Daoy (cell line): ENCODE measurements around the gene C1RL. TPM values are rescaled to one million over a fixed set of nuclear protein-coding genes. Genes with fewer than 3 reads are reported as not detected.

Experiments used
- DNase-seq: peaks from one replicate; pipeline ENCODE4 v3.0.0-alpha.2; 2015; ENCODE audit warnings: low read depth
- total RNA-seq: library from RNA; depleted of rRNA; stranded (reverse); fragments of >200 nt; shearing (Covaris generic); gene quantifications from 2 replicates; pipeline ENCODE4 v1.2.3, GENCODE V29; 2014

Gene C1RL
- total RNA-seq, 1 experiment from 2014 or later: 3.1 TPM

DNA sequence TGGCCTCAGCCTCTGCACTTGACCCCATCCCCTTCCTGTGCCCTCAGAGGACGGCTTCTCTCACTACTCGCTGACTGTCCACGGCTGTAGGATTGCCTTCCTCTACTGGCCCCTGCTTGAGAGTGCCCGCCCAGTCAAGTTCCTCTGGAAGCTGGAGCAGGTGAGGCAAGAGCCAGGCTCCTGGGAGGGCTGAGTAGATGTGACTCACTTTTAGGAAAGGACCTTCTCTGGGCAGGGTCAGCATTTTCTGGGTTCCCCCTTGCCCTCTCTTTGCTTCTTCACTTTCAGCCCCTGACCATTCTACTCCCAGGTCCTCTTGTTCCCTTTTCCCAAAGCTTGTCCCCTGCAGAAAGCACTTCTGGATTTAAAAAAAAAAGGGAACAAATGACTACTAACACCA lies 28.9 kb upstream of the C1RL start:
- DNase-seq: no peak

DNA sequence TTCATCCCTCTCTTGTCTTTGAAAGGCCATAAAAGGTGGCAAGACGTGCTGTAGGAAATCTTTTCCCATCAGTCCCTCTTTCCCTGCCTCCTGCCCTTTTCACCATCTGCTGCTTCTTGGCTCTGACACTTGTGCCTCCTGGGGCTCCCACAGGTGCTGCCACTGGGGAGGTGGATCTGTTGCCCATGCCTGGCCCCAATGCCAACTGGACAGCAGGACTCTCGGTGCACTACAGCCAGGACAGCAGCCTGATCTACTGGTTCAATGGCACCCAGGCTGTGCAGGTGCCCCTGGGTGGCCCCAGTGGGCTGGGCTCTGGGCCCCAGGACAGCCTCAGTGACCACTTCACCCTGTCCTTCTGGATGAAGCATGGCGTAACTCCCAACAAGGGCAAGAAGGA lies 27.7 kb upstream of the C1RL start:
- DNase-seq: no peak

DNA sequence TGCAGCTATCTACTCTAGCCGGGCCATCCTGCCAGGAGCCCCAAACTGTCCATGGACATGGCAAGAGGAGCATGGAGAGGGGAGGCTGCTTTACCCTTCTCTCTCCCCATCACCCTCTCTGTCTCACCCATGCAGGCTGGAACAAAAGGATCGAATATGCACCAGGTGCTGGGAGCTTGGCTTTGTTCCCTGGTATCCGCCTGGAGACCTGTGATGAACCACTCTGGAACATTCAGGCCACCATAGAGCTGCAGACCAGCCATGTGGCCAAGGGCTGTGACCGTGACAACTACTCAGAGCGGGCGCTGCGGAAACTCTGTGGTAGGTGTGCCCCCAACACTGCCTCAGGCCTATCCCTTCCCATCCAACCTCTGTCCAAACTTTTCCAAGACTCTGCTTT lies 27.1 kb upstream of the C1RL start:
- no peak for DNase-seq

DNA sequence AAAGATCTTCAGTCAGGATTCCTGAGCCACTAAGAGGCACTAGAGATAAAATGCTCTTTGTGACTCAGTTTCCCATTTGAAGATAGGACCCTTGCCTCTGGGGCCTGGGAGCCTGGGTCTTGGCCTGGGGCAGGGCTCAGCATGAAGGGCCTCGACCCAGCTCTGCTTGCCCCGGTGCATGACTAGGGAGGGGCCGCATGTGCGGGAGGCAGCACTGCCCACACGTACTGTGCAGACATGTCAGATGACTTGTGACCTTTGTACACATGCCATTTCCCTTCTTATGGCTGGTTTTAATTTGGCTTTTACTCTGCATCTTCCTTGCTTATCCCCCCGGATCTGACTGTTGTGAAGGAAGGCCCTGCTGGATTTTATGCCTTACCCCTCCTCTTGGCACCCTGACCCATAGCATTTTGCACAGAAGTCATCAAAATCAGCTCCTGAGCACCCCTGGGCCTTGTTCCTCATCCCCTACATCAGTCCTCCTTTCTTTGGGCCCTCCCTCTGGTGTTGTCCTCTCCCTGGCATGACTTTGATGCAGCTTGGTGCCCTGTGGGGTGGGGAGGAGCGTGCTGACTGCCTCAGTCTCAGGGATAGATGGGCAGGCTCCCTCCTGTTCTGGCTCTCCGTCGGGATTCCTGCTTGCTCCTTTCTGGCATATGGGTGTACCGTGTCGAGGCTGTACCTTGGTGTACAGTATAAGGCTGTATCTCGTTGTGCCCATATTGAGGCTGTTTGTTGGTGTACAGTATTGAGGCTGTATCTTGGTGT lies 25.6 kb upstream of the C1RL start:
- DNase-seq: no peak

DNA sequence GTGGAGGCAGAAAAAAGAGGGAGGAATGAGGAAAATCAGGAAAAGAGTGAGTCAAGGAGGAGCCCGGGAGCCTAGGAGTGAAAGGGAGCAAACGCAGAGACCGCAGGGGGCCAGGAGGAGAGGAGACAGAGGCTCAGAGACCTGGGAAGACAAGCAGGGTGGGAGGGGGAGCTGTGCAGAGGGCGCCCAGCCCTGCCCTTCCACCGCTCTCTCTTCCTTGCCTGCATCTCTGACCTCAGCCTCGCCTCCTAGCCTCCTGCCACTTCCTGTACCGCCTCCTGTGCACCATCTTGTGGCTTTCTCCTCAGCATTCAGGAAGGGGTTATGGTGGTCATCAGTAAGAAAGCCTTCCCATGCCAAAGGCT lies 22.5 kb upstream of the C1RL start:
- DNase-seq: peak; percentile 37

DNA sequence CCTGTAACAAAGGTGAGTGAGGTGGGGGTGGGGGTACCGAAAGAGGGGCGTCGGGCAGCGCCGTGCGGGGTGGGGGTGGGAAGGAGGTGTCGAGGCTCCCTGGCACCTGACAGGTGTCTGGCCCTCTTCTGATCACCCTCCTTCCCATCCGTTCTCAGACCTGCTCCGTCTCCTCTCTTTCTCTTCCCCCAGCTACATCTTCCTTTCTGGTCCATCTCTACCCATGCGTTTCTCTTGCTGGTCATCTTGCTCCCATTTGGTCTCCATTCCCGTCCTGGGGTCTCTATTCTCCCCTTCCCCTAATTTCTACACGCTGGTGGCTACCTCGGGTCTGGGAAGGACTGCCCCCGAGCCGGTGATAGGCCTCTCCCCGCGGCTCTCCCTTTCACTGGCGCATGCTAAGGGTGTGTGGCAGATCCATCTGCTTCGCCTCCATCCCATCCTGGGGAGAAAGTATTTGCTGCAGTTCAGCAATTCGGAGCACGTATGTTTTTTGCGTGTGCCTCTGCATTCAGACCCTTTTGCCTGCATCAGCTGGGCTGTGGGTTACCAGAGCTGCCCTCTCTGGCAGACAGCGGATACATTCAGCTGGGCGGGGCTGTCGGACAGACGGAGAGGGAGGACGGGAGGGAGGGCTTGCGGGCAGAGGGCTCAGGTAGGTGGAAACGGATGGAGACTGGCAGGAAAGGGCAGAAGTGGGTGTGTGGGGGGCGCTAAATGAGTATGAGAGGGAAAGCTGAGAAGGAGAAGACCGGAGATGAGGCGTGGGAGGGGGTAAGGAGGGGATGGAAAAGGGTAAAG lies 21.9 kb upstream of the C1RL start:
- DNase-seq: peak; percentile 66

DNA sequence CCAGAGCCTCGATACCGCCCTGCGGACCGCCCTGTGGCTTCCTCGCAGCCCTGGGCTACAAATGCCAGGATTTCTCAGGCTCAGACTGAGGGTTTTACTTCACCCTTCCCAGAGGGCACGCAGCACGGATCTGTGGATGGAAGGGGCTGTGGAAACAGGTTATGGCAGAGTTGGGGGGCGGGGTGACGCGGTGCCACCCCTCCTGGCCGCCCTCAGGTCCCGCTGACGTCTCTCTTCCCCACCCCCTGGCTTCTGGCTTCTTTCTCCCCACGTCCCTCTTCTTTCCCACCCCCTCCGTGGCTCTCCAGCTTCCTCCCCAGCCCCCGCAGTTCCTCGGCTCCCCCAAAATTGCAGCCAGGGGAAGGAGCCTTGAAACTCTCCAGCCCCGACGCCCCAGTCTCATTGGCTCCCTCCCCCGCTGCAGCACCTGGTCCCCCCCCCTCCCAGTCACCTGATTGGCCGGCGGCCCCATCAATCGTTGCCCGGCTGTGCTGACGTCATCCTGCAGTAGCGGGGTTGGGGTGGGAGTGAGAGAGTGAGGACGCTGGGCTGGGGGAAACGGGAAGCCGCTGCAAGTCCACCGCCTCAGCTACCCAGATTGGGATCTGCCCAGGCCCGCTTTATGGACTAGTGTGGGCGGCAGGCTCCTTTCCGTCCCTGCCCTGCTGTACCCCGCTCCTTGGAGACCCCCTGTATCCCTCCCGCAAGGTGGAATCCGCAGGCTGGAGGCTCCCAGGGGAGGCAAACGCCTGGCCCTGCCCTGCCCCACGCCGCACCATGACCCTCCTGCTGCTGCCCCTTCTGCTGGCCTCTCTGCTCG lies 21.1 kb upstream of the C1RL start, which contains the start of gene CLSTN3:
Gene CLSTN3 (plus strand): TSS at position 500 of the 820 bp plus-strand sequence. CDS start 278 bp downstream, at position 778.
- DNase-seq: peak; percentile 87

DNA sequence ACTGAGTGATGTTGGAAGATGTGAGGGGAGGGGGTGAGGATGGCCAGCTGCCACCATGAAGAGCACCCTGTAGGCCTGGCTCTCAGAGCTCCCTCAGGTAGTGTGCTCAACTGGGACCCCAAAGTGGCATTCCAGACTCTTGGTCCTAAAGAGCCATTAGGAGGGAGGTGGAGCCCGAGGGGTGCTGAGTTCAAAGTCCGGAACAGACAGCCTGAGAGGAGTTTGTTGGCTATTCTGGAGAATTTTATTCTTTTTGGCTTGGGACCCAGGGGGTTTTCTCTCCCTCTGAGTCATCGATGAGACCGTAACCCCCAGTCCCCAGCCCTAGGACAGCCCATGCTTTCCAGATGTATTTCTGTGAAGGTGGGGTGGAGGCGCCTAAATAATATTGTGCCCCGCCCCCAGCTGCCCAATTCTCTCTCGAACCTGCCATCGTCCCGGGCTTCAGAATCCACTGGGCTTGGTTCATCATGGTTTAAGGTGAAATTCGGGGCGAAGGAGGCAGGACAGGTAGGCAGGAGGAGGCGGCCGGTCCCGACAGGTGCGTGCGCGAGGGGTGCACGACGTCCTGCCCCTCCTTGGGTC lies 20.4 kb upstream of the C1RL start:
- DNase-seq: no peak

DNA sequence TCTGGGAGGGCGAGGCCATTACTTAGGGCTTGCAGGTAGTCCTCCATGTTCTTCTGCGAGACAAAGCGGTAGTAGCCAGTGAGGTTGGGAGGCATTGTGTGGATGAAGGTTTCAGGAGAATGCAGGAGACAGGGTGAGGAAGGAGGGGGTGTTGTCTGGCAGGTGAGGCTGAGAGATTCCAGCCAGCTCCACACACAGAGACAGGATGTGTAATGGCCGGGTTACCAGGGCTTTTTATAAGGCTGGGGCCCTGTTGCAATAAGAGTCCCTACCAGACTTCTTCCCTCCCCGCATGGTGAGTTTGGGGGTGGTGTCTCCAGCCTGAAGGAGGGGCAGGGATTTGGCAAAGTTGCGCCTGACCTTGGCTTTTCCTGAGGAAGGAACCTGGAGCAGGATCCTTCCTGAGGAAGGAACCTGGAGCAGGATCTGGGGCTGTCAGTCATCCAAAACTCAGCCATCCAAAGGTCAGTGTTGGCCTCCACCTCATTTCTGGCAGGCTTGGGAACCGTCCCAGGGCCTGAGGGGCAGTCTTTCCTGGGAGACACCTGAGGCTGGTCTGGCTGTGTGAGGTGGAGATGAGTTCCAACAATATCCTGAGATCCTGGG lies 19.8 kb upstream of the C1RL start, which contains the start of gene RBP5:
Gene RBP5 (minus strand): TSS at position 209 of the 606 bp plus-strand sequence. CDS start 114 bp downstream, at position 95.
- no peak for DNase-seq

DNA sequence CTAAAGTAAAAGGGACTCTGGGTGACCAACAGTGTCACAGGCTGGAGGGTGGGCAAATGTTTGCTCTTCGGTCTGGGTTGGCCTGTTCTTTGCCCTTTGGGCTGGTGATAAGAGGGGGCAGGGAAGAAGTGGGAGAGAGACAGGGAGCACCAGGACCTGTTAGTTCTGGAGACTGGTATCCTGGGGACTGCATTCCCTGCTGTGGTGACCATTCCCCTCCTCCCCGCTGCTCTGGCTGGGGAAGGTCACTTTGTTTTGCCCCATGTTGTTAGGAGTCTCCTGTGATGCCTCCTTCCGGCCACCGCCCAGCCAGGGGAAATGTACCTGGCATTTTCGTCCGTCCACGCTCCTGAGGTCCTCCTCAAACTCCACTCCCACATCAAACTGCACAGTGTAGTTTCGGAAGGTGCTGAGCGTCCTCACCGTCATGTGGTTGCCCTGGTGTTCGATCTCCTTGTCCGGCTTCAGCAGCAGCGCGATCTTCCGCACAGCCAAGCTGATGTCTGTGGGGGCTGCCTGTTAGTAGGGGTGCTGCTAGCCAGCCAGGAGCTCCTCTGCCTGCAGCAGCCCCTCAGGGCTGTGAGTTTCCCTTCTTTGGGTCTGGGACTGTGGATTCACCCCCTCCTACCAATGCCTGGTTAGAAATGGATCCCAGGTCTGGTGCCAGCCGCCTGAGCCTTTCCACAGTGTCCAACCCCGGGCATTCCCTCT lies 19.1 kb upstream of the C1RL start:
- no peak for DNase-seq

DNA sequence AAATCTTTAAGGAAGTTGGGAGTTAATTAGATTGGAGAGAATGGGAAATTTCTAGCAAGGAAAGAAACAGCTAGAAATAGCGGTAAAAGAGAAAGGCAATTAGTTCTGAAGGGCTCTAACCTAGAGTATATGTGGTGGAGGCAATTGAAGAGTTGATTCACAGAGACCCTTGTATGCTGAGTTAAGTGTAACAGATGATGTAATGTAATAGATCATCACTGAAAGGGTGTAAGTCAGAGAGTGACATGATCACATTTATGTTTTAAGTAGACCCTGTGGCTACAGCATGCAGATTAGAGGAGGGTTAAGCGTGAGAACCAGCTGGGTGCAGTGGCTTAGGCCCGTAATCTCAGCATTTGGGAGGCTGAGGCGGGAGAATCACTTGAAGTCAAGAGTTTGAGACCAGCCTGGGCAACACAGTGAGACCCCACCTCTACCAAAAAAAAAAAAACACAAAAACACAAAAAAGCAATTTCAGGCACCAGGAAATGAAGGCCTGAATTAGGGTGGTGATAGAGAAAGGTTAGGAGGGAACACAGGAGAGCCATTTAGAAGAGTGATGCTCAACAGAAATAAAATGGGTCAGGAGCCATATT lies 16.7 kb upstream of the C1RL start:
- no peak for DNase-seq

DNA sequence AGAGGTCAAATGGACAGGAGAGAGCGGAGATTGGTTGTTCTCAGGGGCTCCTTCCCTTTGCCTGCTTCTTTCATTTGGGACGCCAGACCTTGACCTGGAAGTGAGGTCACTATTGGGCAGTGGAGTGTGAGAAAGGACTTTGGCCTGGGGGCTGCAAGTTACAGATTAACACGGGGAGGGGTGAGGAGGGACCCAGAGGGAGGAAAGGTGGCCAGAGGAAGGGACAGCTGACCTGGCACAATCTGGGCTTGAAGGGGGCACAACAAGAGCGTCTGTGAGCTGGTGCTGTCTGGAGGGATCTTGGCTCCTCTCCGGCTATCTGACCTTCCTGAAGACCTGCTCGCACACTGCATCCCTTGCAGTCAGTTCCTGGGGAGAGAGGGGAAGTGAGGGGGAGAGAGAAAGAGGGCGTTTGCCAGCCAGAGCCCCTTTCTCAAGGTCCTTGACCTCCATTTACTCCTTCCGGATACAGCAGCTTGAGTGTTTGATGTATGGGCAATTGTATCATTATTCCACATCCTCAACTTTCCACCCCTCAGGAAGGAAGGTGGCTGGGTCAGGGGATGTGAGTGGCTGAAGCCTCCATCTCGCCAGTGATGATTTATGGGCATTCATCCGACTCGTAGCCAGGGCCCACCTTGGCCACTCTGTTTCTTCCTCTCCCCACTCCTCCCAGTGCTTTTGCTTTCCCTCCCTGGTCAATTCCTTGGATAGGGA lies 14.9 kb upstream of the C1RL start:
- DNase-seq: no peak

DNA sequence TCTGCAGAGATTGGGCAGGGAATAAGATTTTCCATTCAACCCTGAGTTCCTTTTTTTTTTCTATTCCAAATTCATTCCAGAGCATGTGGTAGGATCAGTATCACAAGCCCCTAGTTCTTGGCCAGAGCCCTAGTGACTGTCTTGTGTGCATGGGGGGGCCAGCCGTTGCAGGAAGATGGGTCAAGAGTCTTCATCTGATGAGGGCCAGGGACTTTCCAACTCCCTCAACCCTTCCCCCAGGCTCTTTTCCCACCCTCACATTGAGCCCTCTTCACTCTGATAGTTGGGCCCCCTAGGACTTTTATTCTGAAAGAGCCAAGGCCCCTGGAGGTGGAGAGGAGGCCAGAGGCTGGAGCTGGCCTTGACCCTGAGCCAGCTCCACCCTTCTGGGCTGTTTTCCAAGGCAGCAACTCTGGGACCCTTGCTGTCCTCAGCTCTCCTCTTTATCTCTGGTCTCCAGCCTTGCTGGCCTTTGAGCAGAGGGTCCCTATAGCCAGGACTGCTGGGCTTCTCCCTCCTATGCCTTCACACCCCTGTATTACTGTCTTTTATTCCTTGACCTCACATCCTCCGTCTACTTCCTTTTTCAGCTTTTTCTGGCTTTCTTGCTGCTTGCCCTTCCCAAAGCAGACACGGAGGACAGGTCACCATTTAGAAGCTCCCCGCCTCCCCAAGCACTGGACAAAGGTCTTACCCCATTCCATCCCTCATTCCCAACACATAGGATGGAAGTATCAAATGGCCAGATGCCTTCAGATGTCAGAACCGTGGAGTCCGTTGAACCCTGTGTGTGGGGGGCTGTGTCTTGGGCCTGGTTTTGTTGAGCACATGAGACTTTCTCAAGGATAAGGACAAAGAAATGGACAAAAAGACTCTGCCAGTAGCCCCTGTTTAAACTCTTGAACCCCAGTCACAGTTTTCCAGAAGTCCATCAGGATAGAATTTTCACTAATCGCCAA lies 14.1 kb upstream of the C1RL start:
- no peak for DNase-seq

DNA sequence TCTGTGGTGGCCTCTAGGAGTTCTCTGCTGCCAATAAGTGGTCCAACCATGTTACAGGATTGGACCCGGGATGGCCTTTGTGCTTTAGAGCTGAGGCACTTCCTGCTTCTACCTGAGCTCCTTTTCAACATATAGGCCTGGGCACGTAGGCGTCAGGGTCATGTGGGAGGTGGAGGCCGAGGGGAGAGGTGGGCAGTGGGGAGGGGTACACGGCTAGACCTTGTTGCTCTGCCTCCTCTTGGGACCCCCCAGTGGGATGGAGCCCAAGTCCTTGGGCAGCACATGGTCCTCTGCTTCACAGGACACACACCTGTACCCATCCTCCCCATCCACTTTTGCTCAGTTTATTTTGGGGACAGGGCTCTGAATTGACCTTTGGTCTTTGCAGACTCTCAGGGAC lies 12.3 kb upstream of the C1RL start:
- DNase-seq: no peak

DNA sequence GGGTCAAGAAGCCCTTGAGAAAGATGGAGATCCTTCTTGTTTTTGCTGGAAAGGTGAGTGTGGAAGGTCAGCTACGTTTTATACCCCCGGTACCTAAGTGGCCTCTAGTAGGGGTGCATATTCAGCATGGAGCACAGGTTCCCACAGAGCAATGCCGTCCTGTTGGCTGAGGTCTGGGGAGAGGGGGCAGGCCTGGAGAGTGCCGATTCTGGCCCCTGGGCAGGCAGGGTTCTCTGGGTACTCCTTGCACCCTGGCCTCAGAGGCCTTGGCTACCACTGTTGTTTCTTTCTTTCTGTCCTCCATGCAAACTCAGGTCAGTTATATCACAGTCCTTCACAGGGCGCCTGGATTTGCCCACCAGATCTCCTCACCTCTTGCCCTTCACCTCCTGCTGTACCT lies 11.2 kb upstream of the C1RL start:
- DNase-seq: no peak

DNA sequence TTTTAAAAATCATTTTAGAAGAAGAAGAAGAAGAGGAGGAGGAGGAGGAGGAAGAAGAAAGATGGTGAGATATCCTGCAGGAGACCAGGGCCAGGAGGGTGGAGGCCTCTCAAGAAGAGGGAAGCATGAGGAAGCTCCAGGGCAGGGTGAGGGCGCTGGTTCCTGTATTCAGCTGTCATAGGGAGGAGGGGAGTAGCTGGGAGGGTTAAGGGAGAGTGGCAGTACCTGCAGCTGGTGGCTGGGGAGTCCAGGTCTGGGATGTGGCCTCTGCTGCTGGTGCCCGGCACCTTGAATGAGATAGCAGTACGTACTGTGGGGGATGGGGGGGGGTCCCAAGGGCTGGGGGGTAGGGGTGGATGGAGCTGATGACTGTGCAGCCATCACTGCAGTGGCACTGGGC lies 9.9 kb upstream of the C1RL start:
- no peak for DNase-seq

DNA sequence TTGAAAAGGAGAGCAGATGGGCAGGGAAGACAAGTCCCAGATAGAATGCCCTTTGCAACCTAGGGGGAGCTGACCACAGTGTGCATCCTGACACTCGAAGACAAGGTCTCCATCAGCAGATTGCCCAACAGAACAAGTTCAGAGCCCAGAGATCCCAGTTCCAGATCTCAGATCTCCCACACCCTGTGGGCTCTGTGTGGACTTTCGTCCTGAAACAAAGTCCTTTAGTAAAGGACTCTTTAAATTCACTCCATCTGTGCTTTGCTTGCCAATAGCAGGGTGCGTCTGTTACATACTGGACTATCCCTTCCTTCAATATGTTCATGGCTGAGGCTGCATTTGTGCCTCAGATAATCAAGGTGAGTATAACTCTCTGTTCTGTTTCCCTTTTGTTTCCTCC lies 8.7 kb upstream of the C1RL start:
- DNase-seq: no peak

DNA sequence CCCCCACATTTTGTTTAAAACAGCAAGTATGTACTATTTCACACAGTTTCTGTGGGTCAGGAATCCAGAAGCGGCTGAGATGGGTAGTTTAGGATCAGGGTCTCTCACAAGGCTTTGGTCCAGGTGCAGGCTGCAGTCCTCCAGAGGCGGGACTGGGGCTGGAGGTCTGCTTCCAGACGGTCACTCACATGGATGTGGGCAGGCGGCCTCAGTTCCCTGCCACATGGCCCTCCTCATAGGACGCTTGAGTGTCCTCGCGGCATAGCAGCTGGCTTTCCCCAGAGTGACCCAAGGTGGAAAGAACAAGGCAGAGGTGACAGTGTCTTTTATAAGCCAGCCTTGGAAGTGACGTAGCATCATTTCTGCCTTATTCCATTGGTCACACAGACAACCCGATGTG lies 7.9 kb upstream of the C1RL start:
- no peak for DNase-seq

DNA sequence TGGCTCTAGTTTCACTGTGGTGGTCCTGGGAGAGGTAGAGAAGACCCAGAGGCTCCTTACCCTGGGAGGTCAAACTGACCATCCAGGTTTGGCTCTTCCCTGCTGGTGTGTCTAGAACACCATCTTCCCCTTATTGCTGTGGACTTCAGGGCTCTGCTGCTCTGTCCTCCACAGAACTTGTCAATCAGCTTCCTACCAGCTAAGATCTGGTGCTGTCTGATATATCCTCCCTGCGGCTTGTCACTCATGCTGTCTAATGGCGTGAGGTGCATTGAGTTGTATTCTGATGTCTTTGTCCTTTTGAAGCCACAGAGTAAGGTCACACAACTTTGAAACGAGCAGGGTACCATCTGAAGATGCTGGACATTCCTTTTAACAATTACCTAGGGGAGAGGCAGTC lies 7.2 kb upstream of the C1RL start:
- DNase-seq: no peak
